Fibroblast of lung (primary cell): ENCODE measurements around the gene SH3PXD2A.

ENCODE experiments used
- CTCF ChIP-seq, 2 donors: IDR thresholded peaks in 1 of 2; conservative IDR thresholded peaks in 1 of 2; 1 replicate in 1 of 2; 2 replicates in 1 of 2; pipeline ENCODE4 v1.5.1; 2011 to 2012; ENCODE audit warnings: low read length in 2 of 2, control low read depth in 1 of 2, inconsistent platforms in 1 of 2, low read depth in 1 of 2, mild to moderate bottlenecking in 1 of 2
- EZH2 ChIP-seq: IDR thresholded peaks from 2 replicates; pipeline ENCODE4 v1.5.1; 2012; ENCODE audit warnings: low read length, control low read depth, mild to moderate bottlenecking; ENCODE audit errors: missing control alignments

- TF ChIP-seq EZH2 (no peak), CTCF (conservative IDR thresholded peaks at IDR 0.05 in 1 of 2, IDR thresholded peaks at IDR 0.05 in 1 of 2; ENCODE audit: low read depth in 1 of 2, low read length in 2 of 2) (no peak)
Observed at GRCh38 chr10:103881416-103882284, 26.3 kb upstream of the SH3PXD2A start.
